NCI-H345 (cell line): ENCODE results near the gene TGFB3.
"Not testable (repeated sequence)": the region's sequence is repeated elsewhere in the genome, so short reads cannot be mapped to it uniquely, and the experiment has no call there.

ENCODE experiments used
- DNase-seq: peaks from one replicate; lab custom pipeline; 2025; lab: John Stamatoyannopoulos, UW

TGFB3 gene

DNA sequence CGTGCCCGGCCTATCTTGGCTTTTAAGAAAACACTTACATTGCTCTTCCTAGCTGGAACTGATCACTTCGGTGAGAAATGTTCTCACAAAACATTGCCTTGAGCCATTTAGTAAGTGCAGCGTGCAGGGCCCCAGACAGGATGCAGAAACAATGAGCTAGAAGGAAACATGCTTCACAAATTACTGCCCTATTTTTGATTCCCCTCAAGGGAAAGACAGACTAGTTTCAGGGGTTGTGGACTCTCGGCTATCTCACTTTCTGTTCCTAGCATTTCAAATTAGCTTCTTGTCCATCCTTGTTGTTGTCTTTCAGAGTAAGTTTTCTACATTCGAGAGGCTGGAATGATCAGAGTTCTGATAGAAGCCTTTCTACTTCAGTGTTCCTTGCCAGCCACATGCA lies 21.6 kb downstream of the TGFB3 start:
- no peak for DNase-seq

- no peak for DNase-seq
Measured at GRCh38 chr14:75959031-75959430, 22.8 kb downstream of the TGFB3 start.

DNA sequence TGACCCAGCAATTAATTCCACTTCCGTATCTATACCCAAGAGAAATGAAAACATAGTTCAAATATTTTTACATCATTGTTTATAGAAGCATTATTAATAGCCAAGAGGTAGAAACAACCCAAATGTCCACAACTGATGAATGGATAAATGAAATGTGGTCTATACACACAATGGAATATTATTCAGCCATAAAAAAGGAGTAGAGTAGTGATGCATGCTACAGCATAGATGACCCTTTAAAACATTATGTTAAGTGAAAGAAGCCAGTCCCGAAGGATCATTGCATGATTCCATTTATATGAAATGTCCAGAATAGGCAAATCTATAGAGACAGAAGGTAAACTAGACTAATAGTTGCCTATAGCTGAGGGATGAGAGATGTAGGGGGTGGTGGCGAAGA lies 29.3 kb downstream of the TGFB3 start:
- DNase-seq = no peak

DNA sequence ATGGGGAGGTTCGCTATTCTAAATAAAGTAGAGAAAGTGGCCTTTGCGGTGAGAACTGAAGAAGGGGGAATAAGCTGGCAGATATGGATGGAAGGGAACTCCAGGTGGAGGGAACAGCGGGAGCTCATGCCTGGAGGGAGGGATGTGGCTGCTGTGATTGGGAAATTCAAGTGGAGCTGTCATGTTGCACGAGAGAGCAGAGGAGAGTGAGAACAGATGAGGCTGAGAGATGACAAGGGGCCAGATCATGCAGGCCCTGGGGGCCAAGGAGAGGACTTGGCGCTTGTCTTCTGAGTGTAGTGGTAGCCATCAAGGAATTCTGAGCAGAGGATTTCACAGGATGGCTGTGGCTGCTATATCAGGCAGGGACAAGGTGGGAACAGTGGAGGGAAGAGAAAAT lies 35.0 kb downstream of the TGFB3 start:
- DNase-seq = no peak

GRCh38 chr14:75944607-75945241 lies 37.1 kb downstream of the TGFB3 start:
- DNase-seq = no peak

GRCh38 chr14:75941030-75941429 lies 40.8 kb downstream of the TGFB3 start:
- no peak for DNase-seq

- DNase-seq = no peak
Measured at GRCh38 chr14:75939200-75939599, 42.6 kb downstream of the TGFB3 start.

DNA sequence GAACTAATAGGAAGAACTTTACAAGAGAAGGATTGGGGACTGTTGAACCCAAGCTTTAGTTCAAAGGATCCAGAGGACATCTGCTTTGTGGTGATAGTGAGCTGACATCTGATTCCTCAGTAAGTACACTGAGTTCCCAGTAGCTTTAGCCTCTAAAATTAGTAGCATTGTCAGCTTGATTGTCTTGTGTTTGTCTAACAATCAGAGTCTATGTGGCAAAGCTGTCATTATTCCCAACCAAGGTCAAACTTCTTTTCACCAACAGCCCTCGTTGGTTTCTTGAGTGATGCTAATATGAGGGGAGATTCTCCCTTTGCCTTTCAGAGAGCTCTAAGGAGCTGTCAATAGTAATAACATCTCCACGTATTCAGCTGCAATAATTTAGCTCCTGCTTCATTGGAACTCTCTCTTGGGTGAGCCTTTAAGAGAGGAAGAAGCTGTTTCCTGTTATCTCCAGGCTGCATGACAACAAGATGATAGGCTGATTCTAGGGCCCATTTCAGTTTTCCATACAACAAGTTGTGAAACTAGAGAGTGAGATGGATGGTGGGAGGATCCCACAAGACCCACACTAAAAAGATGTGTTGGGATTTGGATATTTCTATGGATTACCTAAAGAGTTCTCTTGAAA lies 46.7 kb downstream of the TGFB3 start:
- no peak for DNase-seq

GRCh38 chr14:75933712-75934296 lies 48.0 kb downstream of the TGFB3 start:
- no peak for DNase-seq

- no peak for DNase-seq
Measured at GRCh38 chr14:75928690-75929181, 53.1 kb downstream of the TGFB3 start.

- no peak for DNase-seq
Measured at GRCh38 chr14:75927564-75928087, 54.2 kb downstream of the TGFB3 start.

DNA sequence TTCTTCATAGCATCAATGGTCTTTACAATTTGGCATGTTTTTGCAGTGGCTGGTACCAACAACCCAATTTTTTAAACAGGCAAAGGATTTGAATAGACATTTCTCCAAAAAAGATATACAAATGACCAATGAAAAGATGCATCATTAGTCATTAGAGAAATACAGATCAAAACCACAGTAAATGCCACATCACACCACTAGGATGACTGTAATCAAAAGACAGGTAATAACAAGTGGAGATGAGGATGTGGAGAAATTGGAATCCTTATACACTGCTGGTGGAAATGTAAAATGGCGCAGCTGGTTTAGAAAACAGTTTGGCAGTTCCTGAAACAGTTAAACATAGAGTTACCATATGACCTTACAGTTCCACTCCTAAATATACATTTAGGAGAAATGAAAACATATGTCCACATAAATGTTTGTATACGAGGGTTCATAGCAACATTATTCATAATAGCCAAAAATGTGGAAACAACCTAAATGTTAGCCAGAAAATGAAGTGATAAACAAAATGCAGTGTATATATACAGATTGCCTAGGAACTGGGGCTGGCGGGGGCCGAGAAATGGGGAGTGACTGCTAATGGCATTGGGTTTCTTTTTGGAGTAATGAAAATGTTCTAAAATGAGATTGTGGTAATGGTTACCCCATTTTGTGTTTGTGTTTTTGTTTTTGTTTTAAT lies 55.2 kb downstream of the TGFB3 start:
- no peak for DNase-seq

DNA sequence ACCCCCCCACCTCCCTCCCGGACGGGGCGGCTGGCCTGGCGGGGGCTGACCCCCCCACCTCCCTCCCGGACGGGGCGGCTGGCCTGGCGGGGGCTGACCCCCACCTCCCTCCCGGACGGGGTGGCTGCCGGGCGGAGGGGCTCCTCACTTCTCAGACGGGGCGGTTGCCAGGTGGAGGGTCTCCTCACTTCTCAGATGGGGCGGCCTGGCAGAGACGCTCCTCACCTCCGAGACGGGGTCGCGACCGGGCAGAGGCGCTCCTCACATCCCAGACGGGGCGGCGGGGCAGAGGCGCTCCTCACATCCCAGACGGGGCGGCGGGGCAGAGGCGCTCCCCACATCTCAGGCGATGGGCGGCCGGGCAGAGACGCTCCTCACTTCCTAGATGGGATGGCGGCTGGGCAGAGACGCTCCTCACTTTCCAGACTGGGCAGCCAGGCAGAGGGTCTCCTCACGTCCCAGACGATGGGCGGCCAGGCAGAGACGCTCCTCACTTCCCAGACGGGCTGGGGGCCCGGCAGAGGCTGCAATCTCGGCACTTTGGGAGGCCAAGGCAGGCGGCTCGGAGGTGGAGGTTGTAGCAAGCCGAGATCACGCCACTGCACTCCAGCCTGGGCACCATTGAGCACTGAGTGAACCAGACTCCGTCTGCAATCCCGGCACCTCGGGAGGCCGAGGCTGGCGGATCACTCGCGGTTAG lies 56.5 kb downstream of the TGFB3 start:
- not testable (repeated sequence) for DNase-seq

DNA sequence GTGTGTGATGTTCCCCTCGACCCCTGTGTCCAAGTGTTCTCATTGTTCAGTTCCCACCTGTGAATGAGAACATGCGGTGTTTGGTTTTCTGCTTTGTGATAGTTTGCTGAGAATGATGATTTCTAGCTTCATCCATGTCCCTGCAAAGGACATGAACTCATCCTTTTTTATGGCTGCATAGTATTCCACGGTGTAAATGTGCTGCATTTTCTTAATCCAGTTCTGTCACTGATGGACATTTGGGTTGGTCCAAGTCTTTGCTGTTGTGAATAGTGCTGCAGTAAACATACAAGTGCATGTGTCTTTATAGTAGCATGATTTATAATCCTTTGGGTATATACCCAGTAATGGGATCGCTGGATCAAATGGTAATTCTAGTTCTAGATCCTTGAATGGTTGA lies 61.4 kb downstream of the TGFB3 start:
- DNase-seq = not testable (repeated sequence)

DNA sequence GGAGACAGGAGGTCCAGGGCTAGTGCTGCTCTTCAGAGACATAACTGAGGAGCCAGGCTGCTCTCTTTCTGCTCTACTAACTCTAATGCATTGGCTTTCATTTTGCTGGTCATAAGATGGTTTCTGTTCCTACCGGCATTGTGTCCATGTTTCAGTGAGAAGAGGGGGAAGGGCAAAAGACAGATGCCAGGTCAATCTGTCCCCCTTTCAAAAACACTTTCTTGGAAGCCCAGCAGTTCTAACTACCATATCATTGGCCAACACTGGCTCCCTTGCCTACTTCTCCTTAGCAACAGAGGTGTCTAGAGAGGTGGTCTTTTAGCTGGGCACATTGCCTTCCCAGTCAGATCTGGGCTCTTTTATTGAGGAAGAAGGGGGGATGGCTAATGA lies 63.9 kb downstream of the TGFB3 start:
- no peak for DNase-seq

DNA sequence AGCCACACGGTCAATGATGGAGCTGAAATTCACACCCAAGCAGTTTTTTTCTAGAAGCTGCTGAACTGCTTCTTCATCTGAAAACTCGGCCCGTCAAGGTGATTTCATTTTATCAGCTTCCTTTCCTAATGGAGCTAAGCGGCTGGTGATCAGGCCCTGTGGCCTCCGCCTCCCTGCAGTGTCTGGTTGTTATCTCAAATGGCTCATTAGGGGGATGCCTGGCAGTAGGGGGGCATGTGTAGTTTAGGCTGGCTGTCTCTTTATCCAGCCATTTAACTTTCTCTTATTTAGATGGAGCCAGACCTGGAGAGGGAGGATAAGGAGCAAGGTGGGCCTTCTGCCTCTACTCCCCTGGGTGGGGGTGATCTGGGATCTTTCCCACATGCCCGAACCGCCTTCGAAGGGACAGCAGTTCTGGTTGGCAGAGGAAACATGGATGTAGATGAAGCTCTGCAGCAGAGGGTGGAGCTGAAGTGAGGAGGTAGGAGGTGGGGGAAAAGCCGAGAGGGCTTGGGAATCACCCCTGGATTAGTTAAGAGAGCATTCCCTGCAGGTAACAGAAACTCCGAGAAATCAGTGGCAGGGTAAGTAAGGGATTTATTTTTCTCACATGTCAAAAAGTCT lies 64.4 kb downstream of the TGFB3 start:
- DNase-seq = no peak

- no peak for DNase-seq
Measured at GRCh38 chr14:75915045-75915444, 66.8 kb downstream of the TGFB3 start.

DNA sequence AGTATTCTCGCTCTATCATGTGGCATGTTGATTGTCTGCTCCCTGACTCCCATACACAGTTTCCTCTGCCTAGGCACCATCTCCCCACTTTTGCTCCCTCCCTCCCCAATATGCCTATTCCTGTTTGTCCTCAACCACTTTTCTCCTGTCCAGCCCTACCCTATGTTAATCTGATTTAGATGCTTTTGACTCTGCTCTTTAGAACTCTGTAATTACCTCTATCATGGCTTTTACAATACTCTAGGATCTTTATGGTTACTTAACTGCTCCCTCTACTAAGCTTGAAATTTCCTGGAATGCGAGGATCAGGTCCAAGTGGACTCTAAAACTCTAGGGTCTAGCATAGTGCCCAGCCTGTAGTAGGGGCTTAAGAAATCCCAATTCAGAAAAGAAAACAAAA lies 68.6 kb downstream of the TGFB3 start:
- no peak for DNase-seq

DNA sequence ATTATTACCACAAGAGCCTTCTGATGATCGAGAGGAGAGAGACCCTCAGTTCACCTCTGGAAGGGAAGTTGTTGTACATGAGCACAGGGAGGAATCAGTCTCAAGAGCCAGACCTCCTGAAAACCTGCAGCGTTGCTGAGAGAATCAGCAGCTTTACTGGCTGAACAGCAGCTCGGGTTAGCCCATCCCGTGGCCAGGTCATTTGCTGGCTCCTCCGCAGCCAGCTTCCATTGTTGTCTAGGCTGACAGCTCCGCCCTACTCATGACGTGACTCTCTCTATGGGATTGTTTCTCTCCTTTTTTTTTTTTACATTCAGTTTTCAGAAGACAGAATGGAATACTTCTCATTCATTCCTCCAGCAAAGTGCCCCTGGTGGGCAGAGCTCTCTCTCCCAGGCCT lies 69.9 kb downstream of the TGFB3 start:
- DNase-seq = no peak

DNA sequence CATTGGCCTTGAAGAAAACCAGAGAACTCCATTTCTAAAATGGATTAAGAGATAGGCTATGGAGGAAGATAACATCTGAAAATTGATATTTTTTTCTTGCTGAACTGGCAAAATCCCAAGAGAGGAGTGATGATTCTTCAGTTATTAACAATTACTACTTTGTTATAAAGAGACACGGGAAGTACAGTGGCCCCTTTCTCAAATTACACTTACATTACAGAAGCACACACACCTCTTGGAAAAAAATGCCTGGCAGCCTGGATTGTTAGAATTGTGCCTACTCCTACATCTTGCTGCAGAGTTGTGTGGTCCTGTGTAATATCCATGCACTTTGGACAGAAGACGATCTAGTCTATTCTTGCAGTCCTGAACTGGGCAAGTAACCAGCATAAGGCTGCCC lies 71.7 kb downstream of the TGFB3 start:
- no peak for DNase-seq

- no peak for DNase-seq
Measured at GRCh38 chr14:75909630-75910029, 72.2 kb downstream of the TGFB3 start.
